ENCODE data around the gene PDIA6. TPM values are rescaled to one million over a fixed set of nuclear protein-coding genes. Genes with fewer than 3 reads are reported as not detected.

Gene PDIA6
- total RNA-seq, 1 experiment from 2014 or later = 384 TPM

DNA sequence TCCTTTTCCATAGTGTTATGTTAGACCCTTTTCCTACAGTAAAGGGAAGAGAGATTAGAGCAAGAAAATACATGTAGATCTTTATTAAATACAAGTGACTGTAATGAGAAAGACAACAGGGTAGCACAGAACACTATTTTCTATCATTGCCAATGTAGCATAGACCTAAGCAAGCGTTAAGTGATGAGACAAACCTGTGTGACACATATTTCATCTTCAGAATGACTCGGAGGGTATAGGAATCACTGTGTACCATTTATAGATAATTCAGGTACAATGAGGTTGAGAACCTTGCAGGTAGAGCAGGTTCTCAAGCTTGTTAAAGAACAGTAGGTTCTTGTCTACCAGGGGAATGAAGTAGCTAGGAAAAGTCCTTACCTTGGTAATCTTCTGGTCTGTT lies 15.9 kb downstream of the PDIA6 start:
- H3K9me3 Mint-ChIP-seq (ENCODE audit: unreplicated experiment) = no peaks in the 10 kb centered on the region
- Histone ChIP-seq H3K4me1 (peaks cover 15% of the 10 kb centered on the region), H3K9me3 (no peaks in the 10 kb centered on the region), H3K27me3 (replicated peaks; ENCODE audit: control insufficient read depth, insufficient read depth, low read length) (no peaks in the 10 kb centered on the region), H3K36me3 (ENCODE audit: control insufficient read depth, insufficient read depth, low read length) (peaks cover 7% of the 10 kb centered on the region), H3K4me3 (ENCODE audit: low read depth, low read length) (no peak overlapping the region)
- CTCF ChIA-PET = no interaction called here
- H3K4me1 Mint-ChIP-seq (ENCODE audit: low read depth, unreplicated experiment) = no peaks in the 10 kb centered on the region
- BruUV-seq (replicated peaks) = no TSS peak
- TF ChIP-seq, protein P1, sequence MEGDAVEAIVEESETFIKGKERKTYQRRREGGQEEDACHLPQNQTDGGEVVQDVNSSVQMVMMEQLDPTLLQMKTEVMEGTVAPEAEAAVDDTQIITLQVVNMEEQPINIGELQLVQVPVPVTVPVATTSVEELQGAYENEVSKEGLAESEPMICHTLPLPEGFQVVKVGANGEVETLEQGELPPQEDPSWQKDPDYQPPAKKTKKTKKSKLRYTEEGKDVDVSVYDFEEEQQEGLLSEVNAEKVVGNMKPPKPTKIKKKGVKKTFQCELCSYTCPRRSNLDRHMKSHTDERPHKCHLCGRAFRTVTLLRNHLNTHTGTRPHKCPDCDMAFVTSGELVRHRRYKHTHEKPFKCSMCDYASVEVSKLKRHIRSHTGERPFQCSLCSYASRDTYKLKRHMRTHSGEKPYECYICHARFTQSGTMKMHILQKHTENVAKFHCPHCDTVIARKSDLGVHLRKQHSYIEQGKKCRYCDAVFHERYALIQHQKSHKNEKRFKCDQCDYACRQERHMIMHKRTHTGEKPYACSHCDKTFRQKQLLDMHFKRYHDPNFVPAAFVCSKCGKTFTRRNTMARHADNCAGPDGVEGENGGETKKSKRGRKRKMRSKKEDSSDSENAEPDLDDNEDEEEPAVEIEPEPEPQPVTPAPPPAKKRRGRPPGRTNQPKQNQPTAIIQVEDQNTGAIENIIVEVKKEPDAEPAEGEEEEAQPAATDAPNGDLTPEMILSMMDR (IDR thresholded peaks at IDR 0.05; ENCODE audit: insufficient read depth in 1 of 2, low read depth in 1 of 2, low read length in 1 of 2, severe bottlenecking in 1 of 2, unreplicated experiment in 1 of 2) = no peak
- peaks cover 93% of the 10 kb centered on the region for H3K36me3 Mint-ChIP-seq (ENCODE audit: insufficient read depth, unreplicated experiment)
- no peak overlapping the region for H3K27ac Mint-ChIP-seq (ENCODE audit: unreplicated experiment)
- H3K4me3 Mint-ChIP-seq (ENCODE audit: unreplicated experiment) = no peak overlapping the region
- POLR2A ChIA-PET = no interaction called here
- H3K27me3 Mint-ChIP-seq (ENCODE audit: insufficient read depth, unreplicated experiment) = no peaks in the 10 kb centered on the region
- intact Hi-C loops (cut with micrococcal nuclease; ENCODE audit: unreplicated experiment) = no loop called here
- no peak for DNase-seq

DNA sequence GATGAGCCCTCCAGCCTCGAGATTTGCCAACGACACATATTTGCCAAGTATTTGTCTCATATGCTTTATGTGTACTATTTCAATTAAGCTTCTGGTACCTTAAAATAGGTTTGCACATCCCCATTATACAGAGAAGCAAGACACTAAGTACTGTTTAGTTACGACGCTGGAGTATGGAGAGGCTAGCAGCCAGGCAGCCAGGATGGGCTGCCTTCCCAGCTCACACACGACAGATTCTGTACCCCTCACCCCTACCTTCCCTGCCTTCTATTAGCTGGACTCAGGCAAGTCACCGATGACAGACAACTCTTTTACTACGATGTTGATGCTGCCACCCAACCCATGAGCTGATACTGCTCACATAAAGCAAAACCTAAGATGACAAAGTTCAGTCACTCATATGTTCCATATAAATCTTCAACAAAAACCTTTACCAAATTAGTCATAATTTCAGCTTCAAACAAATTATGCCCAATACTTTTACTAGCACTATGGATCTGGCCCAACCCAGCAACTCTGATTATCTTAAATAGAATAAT lies 17.0 kb downstream of the PDIA6 start:
- ChIA-PET CTCF (no interaction called here), POLR2A (interaction anchor here (0.5 kb wide), 1 partner anchor 77 kb away, joined by 3 read pairs; no protein-coding TSS in a partner anchor)
- no peak overlapping the region for H3K4me3 Mint-ChIP-seq (ENCODE audit: unreplicated experiment)
- no peaks in the 10 kb centered on the region for H3K27me3 Mint-ChIP-seq (ENCODE audit: insufficient read depth, unreplicated experiment)
- Histone ChIP-seq H3K27me3 (replicated peaks; ENCODE audit: control insufficient read depth, insufficient read depth, low read length) (no peaks in the 10 kb centered on the region), H3K4me3 (ENCODE audit: low read depth, low read length) (no peak overlapping the region), H3K36me3 (ENCODE audit: control insufficient read depth, insufficient read depth, low read length) (peaks cover 7% of the 10 kb centered on the region), H3K9me3 (no peaks in the 10 kb centered on the region), H3K4me1 (peaks cover 15% of the 10 kb centered on the region)
- BruUV-seq (replicated peaks) = no TSS peak
- intact Hi-C loops (cut with micrococcal nuclease; ENCODE audit: unreplicated experiment) = no loop called here
- H3K27ac Mint-ChIP-seq (ENCODE audit: unreplicated experiment) = no peak overlapping the region
- H3K9me3 Mint-ChIP-seq (ENCODE audit: unreplicated experiment) = no peaks in the 10 kb centered on the region
- peaks cover 6% of the 10 kb centered on the region for H3K4me1 Mint-ChIP-seq (ENCODE audit: low read depth, unreplicated experiment)
- peaks cover 93% of the 10 kb centered on the region for H3K36me3 Mint-ChIP-seq (ENCODE audit: insufficient read depth, unreplicated experiment)
- no peak for DNase-seq
- TF ChIP-seq, protein P1 (IDR thresholded peaks at IDR 0.05; ENCODE audit: insufficient read depth in 1 of 2, low read depth in 1 of 2, low read length in 1 of 2, severe bottlenecking in 1 of 2, unreplicated experiment in 1 of 2) = no peak

DNA sequence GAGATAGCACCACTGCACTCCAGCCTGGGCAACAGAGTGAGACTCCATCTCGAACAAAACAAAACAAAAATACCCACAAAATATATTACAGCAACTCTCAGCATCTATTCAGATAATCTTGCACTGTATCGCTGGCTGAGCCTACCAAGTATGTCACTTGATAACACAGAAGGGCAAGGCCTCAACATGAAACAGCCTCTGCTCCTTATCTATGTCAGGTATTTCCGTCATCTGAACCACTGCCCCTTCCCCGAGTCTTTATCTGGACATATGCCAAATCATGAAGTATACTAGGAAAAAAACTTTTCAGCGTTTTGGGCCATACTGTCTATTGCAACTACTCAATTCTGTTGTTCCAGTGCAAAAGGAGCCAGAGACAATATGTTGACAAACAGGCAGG lies 17.7 kb downstream of the PDIA6 start:
- intact Hi-C loops (cut with micrococcal nuclease; ENCODE audit: unreplicated experiment) = no loop called here
- TSS peak; percentile 10 for BruUV-seq (replicated peaks)
- peaks cover 7% of the 10 kb centered on the region for H3K36me3 ChIP-seq (ENCODE audit: control insufficient read depth, insufficient read depth, low read length)
- peaks cover 15% of the 10 kb centered on the region for H3K4me1 ChIP-seq
- Mint-ChIP-seq H3K27me3 (ENCODE audit: insufficient read depth, unreplicated experiment) (no peaks in the 10 kb centered on the region), H3K36me3 (ENCODE audit: insufficient read depth, unreplicated experiment) (peaks cover 93% of the 10 kb centered on the region), H3K4me3 (ENCODE audit: unreplicated experiment) (no peak overlapping the region), H3K27ac (ENCODE audit: unreplicated experiment) (no peak overlapping the region), H3K4me1 (ENCODE audit: low read depth, unreplicated experiment) (peaks cover 12% of the 10 kb centered on the region), H3K9me3 (ENCODE audit: unreplicated experiment) (no peaks in the 10 kb centered on the region)
- TF ChIP-seq, protein P1 (IDR thresholded peaks at IDR 0.05; ENCODE audit: insufficient read depth in 1 of 2, low read depth in 1 of 2, low read length in 1 of 2, severe bottlenecking in 1 of 2, unreplicated experiment in 1 of 2) = no peak
- DNase-seq = peak in 1 of 2 experiments; percentile 37
- no peaks in the 10 kb centered on the region for H3K27me3 ChIP-seq (replicated peaks; ENCODE audit: control insufficient read depth, insufficient read depth, low read length)
- no peaks in the 10 kb centered on the region for H3K9me3 ChIP-seq
- ChIA-PET POLR2A (no interaction called here), CTCF (no interaction called here)
- no peak overlapping the region for H3K4me3 ChIP-seq (ENCODE audit: low read depth, low read length)

All from Caco-2 (cell line).